Colonic mucosa (tissue), 4 donors: ENCODE results near the gene OMP. TPM values are rescaled to one million over a fixed set of nuclear protein-coding genes. Genes with fewer than 3 reads are reported as not detected.
"Not testable (repeated sequence)": the region's sequence is repeated elsewhere in the genome, so short reads cannot be mapped to it uniquely, and the experiment has no call there.

Source experiments
- DNase-seq: peaks from one replicate; pipeline ENCODE4 v3.0.0-alpha.2; 2020
- H3K27ac ChIP-seq: fragments of 200-600 bp; one replicate; pipeline ENCODE4 v1.8.0; 2021
- H3K27me3 ChIP-seq: fragments of 200-600 bp; one replicate; pipeline ENCODE4 v1.8.0; 2021
- H3K36me3 ChIP-seq: fragments of 200-600 bp; one replicate; pipeline ENCODE4 v1.8.0; 2021
- H3K4me1 ChIP-seq: fragments of 200-600 bp; one replicate; pipeline ENCODE4 v1.8.0; 2021; ENCODE audit warnings: mild to moderate bottlenecking
- H3K4me3 ChIP-seq: fragments of 200-600 bp; one replicate; pipeline ENCODE4 v1.8.0; 2021
- H3K9ac ChIP-seq, 2 donors: one replicate each; pipeline ENCODE4 v1.7.0; 2013; ENCODE audit warnings: control low read depth in 2 of 2, low read depth in 2 of 2, low read length in 2 of 2
- H3K9me3 ChIP-seq: fragments of 200-600 bp; one replicate; pipeline ENCODE4 v1.8.0; 2021
- CTCF ChIP-seq: fragments of 200-600 bp; IDR thresholded peaks from one replicate; pipeline ENCODE4 v1.8.0; 2022; ENCODE audit warnings: antibody characterized with exemption, mild to moderate bottlenecking
- intact Hi-C: fragments of 100-400 bp; cut with DNase I; formaldehyde crosslinking; loops from one replicate; pipeline ENCODE4 v1.14.1; 2022
- total RNA-seq, 2 donors: library from RNA; stranded (reverse); fragmentation: NEBNext Ultra II Directional in 1 of 2; extraction: Animal tissue kit (Norgen Biotek cat#: 25700) in 1 of 2; gene quantifications; one replicate each; pipeline ENCODE4 v1.2.1, GENCODE V29; 2021
- donor health status: healthy.
- donor health status: DM: no; HTN: no; CAD: no.
- donor health status: DM: no; HTN: no; CAD: no.

The OMP gene
- total RNA-seq, 2 donors from 2014 or later = 7.5 to 16.8 TPM

DNA sequence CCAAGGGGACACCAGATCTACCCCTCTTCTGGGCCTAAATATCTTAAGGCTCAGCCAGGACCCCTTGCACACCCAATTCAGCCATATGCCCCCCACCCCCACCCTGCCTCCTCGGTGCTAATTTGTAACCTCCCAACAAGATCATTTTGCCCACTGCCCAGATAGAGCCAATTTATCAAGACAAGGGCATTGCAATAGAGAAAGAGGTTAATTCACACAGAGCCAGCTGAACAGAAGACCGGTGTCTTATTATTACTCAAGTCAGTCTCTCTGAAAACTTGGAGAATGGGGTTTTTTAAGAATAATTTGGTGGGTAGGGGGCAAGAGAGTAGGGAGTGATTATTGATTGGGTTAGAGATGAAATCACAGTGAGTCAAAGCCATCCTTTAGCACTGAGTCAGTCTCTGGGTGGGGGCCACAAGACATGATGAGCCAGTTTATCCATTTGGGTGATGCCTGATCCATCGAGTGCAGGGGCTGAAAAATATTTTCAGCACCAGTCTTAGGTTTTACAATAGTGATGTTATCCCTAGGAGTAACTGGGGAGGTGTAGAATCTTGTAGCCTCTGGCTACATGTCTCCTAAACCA is 45.7 kb upstream of the OMP start:
- no peak for TF ChIP-seq CTCF
- Histone ChIP-seq H3K9me3 (no peaks in the 10 kb centered on the region), H3K4me1 (no peaks in the 10 kb centered on the region), H3K4me3 (no peak overlapping the region), H3K9ac (no peak overlapping the region), H3K36me3 (no peaks in the 10 kb centered on the region), H3K27ac (no peak overlapping the region), H3K27me3 (no peaks in the 10 kb centered on the region)
- DNase-seq = no peak
- intact Hi-C loops = no loop called here

DNA sequence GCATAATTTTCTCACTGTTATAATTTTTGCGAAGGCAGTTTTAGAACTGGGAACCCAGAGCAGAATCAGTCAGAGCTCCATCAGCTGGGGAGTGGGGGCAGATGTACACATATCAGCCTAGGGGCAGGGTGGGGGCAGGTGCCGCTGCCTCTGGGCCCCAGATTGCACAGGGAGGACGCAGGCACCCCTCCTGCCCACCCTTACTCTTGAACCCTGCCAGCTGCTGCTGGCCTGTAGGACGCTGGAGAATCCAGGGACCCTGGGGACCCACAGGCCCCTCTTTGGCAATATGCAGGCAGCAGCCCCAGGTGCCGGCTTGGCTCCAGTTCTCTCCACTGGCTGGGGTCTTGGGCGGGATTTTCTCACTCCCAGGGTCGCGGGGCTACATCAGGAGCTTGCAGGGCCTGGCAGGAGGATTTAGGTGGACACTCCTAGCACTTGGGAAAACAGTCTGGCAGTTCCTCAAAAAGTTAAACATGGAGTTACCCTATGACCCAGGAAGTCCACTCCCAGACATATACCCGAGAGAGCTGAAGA is 44.6 kb upstream of the OMP start:
- Histone ChIP-seq H3K36me3 (no peaks in the 10 kb centered on the region), H3K27ac (no peak overlapping the region), H3K27me3 (no peaks in the 10 kb centered on the region), H3K4me3 (no peak overlapping the region), H3K9me3 (no peaks in the 10 kb centered on the region), H3K9ac (no peak overlapping the region), H3K4me1 (peaks cover under 1% of the 10 kb centered on the region)
- no peak for TF ChIP-seq CTCF
- no peak for DNase-seq
- intact Hi-C loops = no loop called here

GRCh38 chr11:77058900-77059299 is 43.7 kb upstream of the OMP start:
- Histone ChIP-seq H3K9ac (no peak overlapping the region), H3K27me3 (no peaks in the 10 kb centered on the region), H3K4me3 (no peak overlapping the region), H3K4me1 (peaks cover 4% of the 10 kb centered on the region), H3K36me3 (no peaks in the 10 kb centered on the region), H3K27ac (no peak overlapping the region), H3K9me3 (no peaks in the 10 kb centered on the region)
- DNase-seq = no peak
- intact Hi-C loops = no loop called here
- TF ChIP-seq CTCF = no peak

DNA sequence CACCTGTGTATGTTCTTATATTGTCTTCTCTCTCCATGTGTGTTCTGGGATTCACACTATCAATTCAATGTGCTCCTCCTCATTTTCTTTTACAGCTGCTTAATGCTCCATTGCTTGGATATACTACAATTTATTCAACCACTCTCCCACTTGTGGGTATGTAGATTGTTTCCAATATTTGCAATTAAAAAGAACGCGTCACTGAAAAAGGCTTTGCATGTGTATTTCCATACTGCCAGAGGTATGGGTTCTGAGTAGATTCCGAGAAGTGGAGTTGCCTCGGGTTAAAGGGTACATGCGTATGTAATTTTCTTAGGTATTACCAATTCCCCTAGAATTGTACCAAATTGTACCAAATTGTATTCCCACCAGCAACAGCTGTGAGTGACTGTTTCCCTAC is 42.8 kb upstream of the OMP start:
- Histone ChIP-seq H3K9ac (no peak overlapping the region), H3K4me3 (no peak overlapping the region), H3K36me3 (no peaks in the 10 kb centered on the region), H3K9me3 (no peaks in the 10 kb centered on the region), H3K27ac (no peak overlapping the region), H3K27me3 (no peaks in the 10 kb centered on the region), H3K4me1 (peaks cover 4% of the 10 kb centered on the region)
- DNase-seq = no peak
- TF ChIP-seq CTCF = no peak
- intact Hi-C loops = no loop called here

- no peak for TF ChIP-seq CTCF
- DNase-seq = no peak
Observed at GRCh38 chr11:77060234-77060633, 42.4 kb upstream of the OMP start.

DNA sequence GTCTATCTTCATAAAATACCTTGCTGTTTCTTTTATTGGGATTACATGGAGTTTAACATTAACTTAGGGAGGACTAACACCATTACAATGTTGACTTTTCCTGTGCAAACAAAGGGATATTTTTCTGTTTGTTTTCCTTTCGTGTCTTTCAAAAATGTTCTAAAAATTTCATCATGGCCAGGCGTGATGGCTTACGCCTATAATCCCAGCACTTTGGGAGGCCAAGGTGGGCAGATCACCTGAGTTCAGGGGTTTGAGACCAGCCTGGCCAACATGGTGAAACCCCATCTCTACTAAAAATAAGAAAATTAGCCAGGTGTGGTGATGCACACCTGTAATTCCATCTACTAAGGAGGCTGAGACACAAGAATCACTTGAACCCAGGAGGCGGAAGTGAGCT is 41.4 kb upstream of the OMP start:
- H3K4me3 ChIP-seq, H3K27me3 ChIP-seq, intact Hi-C loops, H3K9ac ChIP-seq, H3K36me3 ChIP-seq, H3K9me3 ChIP-seq: not testable (repeated sequence)
- peak overlapping the region; percentile 56 for H3K27ac ChIP-seq
- DNase-seq = peak; percentile 40
- H3K4me1 ChIP-seq = peaks cover 12% of the 10 kb centered on the region

More at GRCh38 chr11:77060234-77060633, 42.4 kb upstream of the OMP start:
- Histone ChIP-seq H3K9ac (peak overlapping the region in 1 of 2 donors; percentile 15), H3K36me3 (no peaks in the 10 kb centered on the region), H3K4me1 (peaks cover 4% of the 10 kb centered on the region), H3K27me3 (no peaks in the 10 kb centered on the region), H3K27ac (peak overlapping the region; percentile 56), H3K9me3 (no peaks in the 10 kb centered on the region), H3K4me3 (no peak overlapping the region)
- intact Hi-C loops = no loop called here
